Colon (tissue), 2 donors: ENCODE data around the gene NPAS3.

ENCODE experiments used
- FAIRE-seq: peaks from 2 replicates; lab custom pipeline; 2012; peaks lifted over from hg19 to GRCh38; lab: Jason Lieb, UNC
- donor health status: control.
- donor health status: control.

Gene NPAS3

DNA sequence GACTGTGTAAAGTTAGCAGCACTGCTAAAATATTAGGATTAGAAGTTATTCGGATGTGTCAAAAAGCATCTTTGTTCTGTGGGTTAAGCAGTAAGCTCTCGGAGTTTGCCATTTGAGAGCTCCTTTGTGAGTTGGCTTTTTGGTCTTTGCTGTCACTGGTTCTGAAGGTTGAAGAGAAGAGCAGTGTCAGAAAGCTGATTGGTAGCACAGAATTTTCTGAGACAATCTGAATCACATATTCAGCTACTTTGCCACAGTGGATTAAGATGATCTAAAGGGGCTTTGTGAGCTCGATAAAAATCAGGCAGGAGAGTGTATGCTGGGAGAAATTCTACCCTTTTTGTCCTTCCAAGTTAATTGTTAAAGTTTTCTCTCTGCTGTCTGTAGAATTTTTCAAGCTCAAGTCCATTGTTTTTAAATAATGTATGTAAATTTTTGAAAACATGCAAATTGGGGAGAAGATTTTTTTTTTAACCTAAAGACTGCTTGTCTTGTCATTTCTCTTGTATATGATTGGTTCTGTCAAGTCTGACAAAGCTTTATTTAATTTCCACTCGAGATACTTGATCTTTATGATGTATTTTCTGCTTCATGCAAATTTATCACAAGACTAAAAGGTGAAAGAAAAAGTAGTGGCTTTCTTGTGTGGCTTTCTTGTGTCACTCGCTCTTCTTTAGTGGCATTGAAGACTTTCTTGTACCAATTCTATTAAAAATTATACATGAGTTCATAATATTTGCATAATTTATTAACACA, 704.9 kb downstream of the NPAS3 start:
- no peak for FAIRE-seq

DNA sequence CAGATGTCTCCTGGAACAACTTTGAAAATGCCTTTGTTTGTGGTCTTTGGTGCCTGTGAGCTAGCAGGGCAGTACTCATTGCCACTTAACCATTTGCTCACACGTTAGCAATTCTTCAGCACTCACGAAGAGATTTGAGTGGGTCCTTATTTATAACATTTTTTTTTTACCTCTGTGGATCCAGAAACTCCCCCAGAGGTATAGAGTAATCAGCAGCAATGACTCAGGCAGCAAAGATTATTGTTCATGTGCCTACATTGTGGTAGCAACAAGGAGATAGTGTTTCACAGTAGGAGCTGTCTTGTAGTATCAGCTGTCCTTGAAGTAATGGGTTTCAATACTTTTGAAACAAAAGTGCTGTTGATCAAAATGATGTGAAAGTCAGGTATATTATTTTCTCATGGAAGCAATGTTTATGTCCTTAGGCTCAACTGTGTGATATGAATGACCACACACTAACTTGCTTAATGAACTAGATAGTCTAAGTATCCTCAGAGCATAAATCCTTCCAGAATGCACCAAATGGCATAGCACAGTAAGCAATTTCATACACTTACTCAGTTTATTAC, 708.1 kb downstream of the NPAS3 start:
- no peak for FAIRE-seq

DNA sequence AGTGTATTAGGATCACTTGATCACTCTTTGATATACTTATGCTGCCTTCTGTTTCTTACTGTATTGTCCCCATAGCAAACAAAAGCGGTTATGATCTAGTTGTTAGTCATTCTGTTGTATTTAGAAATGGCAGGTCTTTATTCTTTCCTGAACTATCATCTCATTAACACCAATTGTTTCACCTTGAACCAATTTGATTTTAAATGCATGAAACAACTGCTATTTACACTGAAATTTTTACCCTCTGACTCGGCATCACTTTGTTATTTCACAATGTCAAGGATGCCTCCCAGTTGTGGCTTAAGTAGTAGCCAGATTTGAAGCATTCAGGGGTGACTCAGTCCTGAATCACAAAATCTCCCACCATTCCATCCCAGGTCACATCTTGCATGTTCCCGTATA, 708.7 kb downstream of the NPAS3 start:
- FAIRE-seq = no peak

DNA sequence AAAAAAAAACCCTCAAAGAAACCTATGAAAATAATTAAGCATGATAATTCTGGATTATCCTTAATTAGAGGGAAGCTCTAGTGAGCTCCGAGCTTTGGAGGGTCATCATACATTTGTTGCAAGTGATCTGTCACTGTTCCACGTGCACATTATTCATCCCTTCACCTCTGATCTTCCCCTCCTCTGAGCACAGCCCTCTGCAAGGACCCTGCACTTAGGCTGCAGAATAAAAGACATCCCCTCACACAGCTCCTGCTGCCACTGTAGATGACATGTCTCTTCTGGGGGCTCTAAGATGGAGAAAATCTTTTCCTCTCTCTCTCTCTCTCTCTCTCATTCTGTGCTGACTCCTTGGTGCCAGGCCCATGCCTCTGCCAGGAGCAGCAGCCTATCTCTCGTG, 711.8 kb downstream of the NPAS3 start:
- no peak for FAIRE-seq

DNA sequence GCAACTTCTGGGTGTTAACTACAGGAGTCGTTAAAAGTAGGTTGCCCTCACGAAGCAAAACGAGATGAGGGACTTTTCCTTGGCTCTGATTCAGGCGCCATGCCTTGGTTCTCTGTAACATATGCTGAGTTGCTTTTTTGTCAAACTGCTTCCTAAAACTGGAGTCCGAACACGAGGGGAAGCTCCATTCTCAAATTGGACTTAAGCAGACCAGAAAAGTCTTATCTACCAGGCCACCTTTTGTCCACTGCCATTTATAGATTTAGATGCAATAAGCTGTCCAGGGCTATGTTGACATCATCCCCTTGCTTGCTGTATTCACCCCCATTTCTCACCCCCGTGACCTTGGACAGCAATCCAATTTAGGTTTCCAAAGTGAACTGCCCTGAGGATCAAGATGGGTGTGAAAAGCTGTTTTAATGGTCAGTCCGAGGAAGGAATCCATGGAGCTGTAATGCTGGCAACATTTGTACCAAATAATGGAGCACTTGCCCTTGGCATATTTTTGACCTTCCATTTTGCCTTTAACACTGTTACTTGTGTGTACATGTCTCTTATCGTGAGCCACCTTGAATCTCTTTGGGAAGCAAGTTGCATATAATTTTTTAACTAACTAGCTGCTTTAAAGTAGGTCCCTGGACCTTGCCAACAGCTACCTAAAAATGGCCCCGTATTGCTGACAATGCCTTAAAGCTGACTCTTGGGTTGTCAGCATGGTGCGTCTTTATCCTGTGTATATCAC, 714.1 kb downstream of the NPAS3 start:
- FAIRE-seq = no peak

DNA sequence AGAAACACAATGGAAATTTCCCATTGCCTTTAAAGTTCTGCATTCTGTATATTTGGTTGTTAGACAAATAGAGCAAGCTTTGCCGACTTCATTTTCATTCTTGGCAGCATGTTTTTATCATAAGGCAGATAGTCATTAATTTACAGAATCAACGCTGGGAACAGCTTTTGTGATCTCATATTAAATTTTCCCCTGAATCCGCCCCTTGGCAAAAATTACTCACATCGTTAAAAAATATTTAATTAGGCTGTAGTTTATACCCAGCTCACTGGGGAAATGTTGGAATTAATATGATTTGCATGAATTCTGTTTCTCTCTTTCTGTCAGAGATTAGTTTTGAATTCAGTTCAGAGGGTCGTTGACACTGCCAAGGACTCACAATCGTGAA, 714.6 kb downstream of the NPAS3 start:
- no peak for FAIRE-seq

DNA sequence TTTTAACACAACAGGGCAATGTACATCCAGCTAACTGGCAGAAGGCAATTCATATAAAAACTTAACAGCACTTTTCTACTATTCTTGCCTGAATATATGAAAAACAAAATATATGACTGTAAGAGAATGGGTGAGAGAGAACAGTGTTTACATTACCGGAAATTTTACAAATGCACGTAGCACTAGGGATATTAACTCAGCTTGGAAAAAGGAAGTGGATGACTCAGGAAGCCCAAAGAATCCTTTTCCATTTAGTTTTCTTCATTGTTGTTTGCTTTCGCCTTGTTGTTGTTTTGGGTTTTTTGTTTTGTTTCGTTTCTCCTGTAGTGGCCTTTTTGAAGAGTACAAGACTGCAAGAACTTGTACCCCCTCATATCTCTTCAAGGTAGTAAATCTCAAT, 716.7 kb downstream of the NPAS3 start:
- no peak for FAIRE-seq

DNA sequence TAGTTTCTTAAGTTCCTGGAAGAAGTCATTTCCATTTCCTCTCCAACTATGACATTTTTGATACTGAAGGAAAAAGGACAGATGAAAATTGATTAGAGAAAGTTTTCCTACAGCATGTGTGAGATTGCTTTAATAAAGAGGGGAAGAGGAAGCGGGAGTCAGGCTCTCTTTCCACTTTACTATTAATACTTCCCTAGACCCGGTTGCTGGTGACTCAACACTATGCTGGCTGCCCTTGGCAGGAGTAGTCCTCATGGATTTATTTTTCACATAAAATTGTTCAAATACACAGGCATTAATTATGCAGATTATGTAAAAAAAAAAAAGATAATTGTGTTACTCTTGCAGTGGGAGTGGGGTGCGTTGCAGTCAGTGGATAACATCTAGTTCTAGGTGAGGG, 718.8 kb downstream of the NPAS3 start:
- no peak for FAIRE-seq

DNA sequence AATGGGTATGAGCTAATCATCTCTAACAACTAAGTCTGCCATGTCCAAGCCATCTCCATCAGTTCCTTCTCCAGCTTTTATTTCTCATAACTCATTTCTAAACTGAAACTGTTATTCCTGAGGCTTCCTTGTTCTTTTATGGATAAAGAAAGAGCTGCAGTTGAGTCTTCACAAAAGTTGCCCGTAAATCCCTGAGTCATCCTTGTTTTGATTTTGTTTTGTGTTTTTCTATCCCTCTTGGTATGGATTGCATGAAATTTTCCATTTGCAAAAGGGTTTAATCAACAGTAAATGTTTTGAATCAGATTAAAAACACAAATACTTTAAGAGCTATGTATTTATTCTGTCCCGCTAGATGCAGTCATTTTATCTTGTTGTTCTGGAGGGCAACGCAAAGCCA, 721.6 kb downstream of the NPAS3 start:
- no peak for FAIRE-seq

DNA sequence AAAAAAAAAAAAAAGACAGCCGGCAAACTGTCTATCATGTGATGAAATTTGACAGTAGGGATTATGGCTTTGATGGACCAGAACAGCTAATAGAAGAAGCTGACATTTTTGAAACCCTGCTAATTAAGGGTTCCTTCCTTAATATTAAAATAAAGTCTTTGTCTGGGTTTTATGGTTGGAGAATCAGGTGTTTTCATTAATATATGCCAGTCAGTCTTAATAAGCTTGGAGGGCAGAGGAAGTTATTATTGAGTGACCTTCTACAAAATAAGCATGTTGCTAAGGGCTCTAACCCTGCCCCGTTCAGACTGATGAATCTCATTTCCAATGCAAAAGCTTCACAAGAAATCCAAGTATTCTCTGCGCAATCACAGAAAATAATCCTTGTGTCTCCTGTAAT, 722.4 kb downstream of the NPAS3 start:
- FAIRE-seq = no peak

DNA sequence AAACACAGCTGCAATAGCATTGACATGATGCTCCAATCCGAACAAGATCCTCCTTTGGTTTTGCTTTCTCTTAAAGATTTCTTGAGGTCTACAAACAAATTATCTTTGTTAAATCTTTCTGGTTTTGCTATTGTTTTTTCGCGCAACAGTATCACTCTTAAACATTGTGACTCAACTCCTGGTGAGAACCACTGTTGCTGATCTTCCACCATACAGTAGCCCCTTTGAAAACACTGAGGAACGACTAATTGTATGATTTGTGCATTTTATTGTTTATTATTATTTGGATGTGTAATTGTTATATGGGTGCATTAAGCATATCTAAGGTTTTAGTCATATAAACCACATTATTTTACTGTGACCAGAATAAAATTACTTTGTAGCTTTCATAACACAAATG, 729.4 kb downstream of the NPAS3 start:
- no peak for FAIRE-seq

DNA sequence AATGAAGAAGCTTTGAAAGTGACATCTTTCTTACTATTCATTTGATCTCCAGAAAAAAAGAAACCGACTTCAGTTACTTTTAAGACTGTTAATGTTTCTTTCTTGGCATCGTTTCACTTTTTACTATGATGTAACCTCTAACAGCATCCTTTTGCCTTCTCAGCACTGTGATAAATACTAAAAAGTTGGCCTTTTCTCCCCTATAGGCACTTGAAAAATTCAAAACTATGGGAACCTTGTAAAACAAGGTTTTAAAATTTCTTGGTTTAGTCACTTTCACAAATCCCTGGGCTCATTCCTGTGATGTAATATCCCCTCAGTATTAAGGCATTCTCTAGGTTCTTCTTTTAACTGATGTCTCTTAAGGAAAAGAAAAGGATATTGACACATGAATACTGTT, 730.4 kb downstream of the NPAS3 start:
- no peak for FAIRE-seq

DNA sequence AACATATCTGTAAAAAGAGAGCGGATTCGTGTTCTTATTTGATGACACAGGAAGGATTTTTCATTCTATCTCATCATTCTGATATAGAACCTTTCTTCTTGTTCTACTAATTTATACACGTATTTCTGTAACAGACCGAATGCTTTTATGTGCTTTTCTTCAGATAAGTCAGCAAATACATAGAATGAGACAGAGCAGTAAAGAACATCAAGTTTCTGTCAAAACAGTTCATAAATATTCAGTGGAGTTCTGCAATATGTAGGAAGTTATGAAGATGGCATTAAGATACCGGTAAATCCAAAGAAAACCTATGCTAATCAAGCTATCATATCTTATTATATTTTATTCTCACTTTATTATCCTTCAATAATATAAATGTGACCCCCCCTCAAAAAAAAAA, 731.6 kb downstream of the NPAS3 start:
- no peak for FAIRE-seq

DNA sequence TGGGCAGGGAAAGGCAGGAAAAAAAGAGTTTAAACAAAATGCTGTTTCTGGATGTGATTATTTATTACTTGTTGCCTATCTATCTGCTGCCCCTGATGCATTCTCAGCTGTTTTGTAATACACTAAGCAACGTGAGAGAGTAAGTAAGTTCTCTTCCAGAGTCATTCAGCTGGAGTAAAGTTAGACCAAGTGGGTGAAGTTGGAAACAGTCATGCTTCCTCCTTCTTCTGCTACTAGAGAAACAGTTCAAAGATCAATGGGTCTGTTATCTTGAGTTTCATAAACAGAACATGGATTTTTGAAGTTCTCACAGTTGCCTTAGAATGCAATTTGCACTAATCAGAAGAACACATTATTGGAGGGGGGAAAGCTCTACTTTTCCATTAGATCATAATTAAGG, 732.9 kb downstream of the NPAS3 start:
- FAIRE-seq = no peak

DNA sequence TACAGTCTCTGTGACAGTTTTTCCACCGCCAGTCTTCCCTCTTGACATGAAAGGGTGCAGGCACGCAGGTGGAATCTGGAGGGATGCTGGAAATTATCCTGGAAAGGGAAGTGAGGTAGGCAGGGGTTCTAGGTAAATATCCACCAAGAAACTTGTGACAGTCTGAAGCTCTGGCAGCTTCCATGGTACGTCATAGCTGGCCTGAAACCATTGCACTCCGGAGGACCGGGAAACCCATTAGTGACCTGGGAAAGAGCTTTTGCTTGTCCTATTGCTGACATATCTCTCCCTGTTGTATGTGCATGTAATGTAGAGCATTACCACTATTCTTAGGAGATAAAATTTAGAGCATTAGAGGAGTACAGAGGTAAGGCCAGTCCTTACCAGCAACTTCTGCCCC, 736.2 kb downstream of the NPAS3 start:
- FAIRE-seq = no peak

DNA sequence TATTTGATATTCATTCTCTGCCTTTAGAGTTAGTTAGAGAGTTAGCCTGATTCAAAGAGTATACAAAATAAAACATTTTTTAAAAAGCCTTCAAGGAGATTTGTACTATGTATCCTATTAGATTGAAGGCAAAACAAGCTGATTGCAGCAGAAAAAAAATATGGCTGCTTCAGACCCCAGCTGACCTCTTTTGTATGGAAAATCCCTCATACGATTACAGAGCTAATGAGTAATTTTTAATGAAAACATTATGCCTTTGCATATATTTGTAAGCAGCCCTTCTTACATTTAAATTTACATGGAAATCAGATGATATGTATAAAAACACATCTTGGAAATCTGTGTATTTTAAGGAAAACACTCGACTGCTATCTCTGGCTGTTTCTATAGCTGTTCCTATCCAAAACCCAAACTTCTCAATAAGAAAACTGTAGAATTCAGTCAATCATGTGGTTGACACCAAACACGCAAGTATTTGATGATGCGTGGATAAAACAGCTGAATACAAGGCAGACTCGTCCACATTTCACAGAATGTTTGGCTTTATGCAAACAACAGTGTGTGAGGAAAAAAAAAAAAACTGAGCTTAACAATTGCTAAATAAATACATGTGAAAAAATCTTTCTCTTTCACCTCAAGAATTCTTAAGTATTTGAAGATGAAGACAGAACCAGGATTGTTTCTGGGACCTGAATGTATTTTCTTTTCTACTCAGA, 736.9 kb downstream of the NPAS3 start:
- no peak for FAIRE-seq

DNA sequence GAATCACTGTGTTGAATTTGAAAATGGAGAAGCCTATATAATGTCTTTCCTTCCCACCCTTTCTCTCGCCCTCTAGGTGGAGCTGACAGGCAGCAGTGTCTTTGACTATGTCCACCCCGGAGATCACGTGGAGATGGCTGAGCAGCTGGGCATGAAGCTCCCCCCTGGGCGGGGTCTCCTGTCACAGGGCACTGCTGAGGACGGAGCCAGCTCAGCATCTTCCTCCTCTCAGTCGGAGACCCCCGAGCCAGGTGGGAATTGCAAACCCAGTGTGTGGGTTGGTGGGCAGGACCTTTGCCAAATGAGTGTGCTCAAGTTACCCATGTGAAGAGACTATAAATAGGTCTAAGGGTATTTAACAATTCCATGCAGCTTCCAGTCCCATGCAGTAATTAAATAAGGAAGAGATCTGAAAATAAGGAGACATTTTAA, 737.5 kb downstream of the NPAS3 start:
- no peak for FAIRE-seq

DNA sequence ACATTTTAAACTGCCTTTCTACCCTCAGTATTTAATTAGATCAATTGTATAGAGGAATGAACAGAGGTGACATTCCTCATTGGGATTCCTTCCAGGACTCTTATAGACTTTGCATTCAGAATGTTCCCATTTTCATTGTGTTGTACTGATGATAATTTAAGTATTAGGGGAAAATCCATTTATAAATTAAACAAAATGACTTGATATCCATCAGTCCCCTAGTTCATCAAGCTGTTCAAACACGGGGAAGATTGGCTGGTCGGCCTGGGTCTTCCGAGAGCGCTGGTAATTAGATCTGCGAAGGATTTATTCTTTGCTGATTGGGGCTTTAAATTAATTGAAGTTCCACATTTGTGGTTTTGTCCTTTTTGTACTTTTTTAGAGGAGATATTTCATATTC, 738.2 kb downstream of the NPAS3 start:
- FAIRE-seq = no peak

DNA sequence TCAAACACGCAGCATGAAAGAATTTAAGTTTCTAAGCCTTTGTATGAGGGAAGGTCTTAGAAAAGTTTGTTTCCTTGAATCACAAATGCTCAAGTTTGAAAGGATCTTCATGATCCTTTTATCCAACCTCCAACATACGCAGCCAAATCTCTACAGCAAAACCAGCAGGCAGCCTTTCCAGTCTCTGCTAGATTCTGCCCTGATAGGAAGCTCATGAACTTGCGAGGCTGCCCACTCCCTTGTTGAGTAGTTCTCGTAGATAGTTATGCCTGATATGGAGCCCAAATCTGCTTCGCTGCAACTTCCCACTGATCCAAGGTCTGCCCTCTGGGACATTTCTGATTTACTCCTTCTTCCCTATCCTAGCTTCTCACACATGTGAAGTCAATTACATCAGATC, 739.3 kb downstream of the NPAS3 start:
- no peak for FAIRE-seq

DNA sequence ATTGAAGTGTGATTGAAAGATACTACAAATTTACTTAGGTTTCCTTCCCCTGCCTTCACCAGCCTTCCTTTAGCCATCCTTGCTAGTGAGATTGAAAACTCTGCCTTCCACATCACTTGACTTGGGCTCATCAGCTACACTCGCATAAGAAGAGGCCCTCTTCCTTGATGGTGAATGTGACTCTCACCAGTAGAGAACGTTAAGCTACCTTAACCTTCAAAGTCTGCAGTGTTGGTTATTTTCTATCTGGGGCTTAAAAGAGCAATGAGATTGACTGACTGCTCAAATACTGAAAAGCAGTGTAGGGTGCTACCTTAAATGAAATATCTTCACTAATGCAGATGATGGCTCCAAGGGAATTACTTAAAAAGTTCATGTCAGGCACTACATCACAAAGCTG, 740.3 kb downstream of the NPAS3 start:
- FAIRE-seq = no peak

DNA sequence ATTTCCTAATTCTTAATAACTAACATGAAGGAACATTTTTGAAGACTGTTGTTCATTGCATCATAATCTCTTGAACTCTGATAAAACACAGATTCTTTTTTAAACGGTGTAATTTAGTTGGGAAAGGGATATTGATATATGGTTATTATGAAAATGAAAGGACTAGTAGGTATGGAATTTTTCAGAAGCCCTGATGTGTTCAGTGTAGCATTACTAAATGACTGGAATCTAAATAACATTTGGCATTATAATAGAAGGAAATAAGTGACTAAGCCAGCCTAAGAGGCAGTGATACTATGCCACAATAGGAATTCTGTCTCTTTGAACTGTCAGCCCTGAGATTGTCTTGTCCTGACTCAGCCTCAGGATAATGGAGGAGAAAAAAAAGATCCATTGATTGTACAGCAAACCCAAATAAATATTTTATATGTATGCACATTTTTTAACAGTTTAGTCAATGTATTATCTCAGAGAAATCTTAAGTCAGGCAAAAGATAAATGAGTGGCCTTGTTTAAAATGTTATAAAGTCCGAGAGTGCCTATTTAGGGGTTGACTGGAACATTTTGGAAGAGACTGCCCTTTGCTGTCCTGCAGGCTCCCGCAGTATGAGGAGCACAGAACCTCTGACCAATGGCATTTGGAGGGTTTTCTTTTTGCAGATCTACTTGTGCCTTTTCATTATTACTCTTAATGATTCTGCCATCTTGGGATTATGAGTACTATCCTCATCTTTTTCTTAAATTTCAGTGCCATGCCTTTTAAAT, 741.0 kb downstream of the NPAS3 start:
- no peak for FAIRE-seq

DNA sequence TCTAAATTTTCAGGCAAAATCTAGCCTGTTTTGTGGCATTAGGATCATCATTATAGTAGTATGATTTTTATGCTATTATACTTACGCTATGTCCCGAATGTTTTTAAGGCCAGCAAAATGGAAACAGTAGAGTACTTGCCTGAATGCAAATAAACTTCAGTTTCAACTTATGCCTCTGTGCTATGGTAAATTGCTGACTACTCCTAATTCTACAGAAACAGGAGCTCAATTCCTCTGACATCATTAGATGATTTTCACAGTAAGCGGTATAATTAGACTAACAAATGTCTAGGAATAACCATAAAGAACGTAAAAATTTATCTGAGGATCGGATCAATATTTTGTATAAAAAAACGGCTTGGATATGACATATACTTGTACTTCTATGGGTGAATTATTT, 742.2 kb downstream of the NPAS3 start:
- FAIRE-seq = no peak
